BJ (cell line): ENCODE results near the gene KRT16. TPM values are rescaled to one million over a fixed set of nuclear protein-coding genes. Genes with fewer than 3 reads are reported as not detected.
"Not testable (repeated sequence)": the region's sequence is repeated elsewhere in the genome, so short reads cannot be mapped to it uniquely, and the experiment has no call there.

ENCODE experiments used
- CTCF ChIA-PET: fragments of 350-600 bp; formaldehyde crosslinking; extraction: SDS; loops from one replicate; lab custom pipeline; 2021; ENCODE audit warnings: antibody characterized with exemption, inconsistent platforms; lab: Yijun Ruan, JAX
- POLR2A ChIA-PET: fragments of 300-600 bp; sonication (Branson Sonifier 250); formaldehyde crosslinking; extraction: SDS; loops from one replicate; lab custom pipeline; 2021; ENCODE audit warnings: antibody characterized with exemption; lab: Charles Lee
- DNase-seq: peaks from one replicate; pipeline ENCODE4 v3.0.0-alpha.2; 2011; ENCODE audit warnings: low read depth
- H3K27me3 ChIP-seq: 2 replicates; pipeline ENCODE4 v1.6.0; 2011; ENCODE audit warnings: low read length; ENCODE audit not compliant: control insufficient read depth, insufficient read depth
- H3K36me3 ChIP-seq: 2 replicates; pipeline ENCODE4 v1.5.1; 2011; ENCODE audit warnings: low read length; ENCODE audit not compliant: control insufficient read depth, insufficient read depth
- H3K4me3 ChIP-seq: 2 replicates; pipeline ENCODE4 v1.5.1; 2011; ENCODE audit warnings: low read depth, mild to moderate bottlenecking, control low read depth, low read length
- polyA plus RNA-seq: library from polyadenylated mRNA; depleted of rRNA; stranded (reverse); fragments of >200 nt; gene quantifications from 2 replicates; pipeline ENCODE4 v1.2.3, GENCODE V29; 2011
- TF ChIP-seq, protein P1 (sequence below): IDR thresholded peaks from 2 replicates; pipeline ENCODE4 v1.5.1; 2011; ENCODE audit warnings: low read depth, mild to moderate bottlenecking, control low read depth, inconsistent platforms, low read length, moderate library complexity; ENCODE audit not compliant: insufficient read depth

Gene KRT16
- polyA plus RNA-seq, 1 experiment, result 1.6 TPM

DNA sequence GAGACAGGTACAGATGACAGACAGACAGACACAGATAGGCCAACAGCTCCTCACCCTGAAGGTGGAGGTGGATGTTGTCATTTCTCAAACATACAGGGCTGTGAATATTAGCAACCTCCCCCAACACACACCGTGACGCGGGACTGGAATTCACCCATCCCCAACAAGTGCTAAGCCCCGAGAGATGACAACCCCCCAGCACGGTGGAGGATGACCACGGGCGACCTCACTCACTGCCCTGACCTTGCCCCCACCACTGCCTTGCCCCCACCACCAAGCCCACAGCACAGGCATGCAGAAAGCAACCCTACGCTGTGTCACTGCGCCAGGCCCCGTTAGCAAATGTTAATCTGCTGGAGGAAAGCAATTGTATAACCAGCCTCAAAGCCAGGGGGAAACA lies 16.7 kb upstream of the KRT16 start:
- CTCF ChIA-PET, result interaction anchor here (0.8 to 2.2 kb wide), 2 partner anchors 19 to 80 kb away, joined by 3 to 9 read pairs; no protein-coding TSS in a partner anchor
- H3K27me3 ChIP-seq, result no peaks in the 10 kb centered on the region

DNA sequence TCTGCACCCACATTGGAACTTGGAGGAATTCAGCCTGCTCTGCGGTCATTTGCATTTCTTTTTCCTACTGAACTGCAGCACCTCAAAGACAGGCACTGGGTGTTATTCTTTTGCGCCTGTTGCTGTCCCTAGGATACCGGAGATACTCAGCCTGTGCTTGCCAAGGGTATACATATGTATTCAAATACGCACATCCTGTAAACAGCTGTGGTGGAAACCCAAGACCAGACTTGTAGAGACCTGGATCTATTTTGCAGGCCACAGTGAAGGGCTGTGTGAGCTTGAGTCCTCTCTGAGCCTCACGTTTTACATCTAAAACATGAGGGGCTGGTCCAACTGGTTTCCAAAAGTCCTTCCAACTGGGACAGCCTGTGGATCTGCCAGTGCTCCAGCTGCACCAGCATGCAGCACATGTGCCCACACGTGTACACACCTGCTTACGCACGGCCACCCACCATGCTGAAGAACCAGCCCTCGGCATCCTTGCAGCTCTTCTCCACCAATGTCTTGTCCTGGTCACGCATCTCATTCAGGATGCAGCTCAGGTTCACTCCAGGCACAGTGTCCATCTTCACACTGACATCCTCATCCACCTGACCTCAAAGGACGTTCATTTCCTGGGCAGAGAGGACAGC lies 16.2 kb upstream of the KRT16 start:
- CTCF ChIA-PET, result interaction anchor here (0.8 to 2.2 kb wide), 2 partner anchors 20 to 80 kb away, joined by 3 to 9 read pairs; no protein-coding TSS in a partner anchor
- DNase-seq, H3K27me3 ChIP-seq, POLR2A ChIA-PET, H3K4me3 ChIP-seq, H3K36me3 ChIP-seq: not testable (repeated sequence)

More for the DNA sequence above, 16.7 kb upstream of the KRT16 start:
- Histone ChIP-seq H3K4me3 (no peak overlapping the region), H3K36me3 (no peaks in the 10 kb centered on the region)
- TF ChIP-seq, protein P1, sequence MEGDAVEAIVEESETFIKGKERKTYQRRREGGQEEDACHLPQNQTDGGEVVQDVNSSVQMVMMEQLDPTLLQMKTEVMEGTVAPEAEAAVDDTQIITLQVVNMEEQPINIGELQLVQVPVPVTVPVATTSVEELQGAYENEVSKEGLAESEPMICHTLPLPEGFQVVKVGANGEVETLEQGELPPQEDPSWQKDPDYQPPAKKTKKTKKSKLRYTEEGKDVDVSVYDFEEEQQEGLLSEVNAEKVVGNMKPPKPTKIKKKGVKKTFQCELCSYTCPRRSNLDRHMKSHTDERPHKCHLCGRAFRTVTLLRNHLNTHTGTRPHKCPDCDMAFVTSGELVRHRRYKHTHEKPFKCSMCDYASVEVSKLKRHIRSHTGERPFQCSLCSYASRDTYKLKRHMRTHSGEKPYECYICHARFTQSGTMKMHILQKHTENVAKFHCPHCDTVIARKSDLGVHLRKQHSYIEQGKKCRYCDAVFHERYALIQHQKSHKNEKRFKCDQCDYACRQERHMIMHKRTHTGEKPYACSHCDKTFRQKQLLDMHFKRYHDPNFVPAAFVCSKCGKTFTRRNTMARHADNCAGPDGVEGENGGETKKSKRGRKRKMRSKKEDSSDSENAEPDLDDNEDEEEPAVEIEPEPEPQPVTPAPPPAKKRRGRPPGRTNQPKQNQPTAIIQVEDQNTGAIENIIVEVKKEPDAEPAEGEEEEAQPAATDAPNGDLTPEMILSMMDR, result no peak
- POLR2A ChIA-PET, result no interaction called here
- DNase-seq, result no peak

DNA sequence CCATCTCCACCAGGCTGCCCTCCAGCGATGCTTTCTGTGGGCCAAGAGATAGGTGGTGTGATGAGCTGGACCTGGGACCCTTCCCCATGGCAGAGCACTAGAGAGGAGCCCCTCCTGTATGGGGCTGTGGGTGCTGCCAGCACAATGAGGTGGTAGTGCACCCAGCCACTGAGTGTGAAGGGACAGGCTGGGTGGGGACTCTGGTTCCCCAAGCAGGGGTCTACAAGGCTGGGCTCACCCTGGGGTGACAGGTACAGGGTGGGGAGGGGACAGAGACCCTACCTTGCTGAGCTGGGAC lies 15.5 kb upstream of the KRT16 start:
- CTCF ChIA-PET, result interaction anchor here (1.4 to 2.2 kb wide), 2 partner anchors 21 to 79 kb away, joined by 3 to 9 read pairs; no protein-coding TSS in a partner anchor
- DNase-seq, POLR2A ChIA-PET: not testable (repeated sequence)

DNA sequence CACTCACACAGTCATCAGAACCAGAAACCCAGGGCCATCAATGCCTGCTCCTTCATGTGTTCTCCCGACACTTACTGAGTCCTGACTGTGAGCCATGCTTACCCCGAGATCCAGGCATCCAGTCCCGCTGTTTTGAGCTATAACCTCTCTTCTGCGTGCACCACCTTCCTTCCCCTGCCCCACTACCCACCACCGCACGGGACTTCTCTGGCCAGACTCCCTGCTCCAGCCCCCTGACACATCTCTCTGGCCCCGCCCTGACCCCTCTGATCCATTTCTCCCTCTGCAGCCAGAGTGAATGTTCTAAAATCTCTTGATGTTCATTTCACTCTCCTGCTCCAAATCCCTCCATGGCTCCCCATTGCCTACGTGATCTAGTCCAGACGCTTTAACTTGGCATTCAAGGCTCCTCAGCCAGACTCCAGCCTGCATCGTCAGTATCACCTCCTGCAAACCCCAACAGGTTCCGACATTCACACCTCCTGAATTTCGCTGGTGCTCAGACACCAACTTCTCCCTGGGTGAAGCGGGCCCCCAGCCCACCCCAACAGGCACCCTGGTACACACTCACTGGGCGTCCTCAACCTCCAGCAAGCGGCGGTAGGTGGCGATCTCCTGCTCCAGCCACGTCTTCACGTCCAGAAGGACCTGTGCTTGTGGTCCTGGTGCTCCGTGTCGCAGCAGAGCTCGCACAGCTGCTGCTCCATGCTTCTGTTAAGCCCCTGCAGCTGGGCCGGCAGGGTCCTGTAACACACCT lies 14.9 kb upstream of the KRT16 start:
- ChIA-PET CTCF (interaction anchor here (0.6 to 1.4 kb wide), 3 partner anchors 19 to 78 kb away, joined by 3 read pairs; no protein-coding TSS in a partner anchor), POLR2A (no interaction called here)
- no peak overlapping the region for H3K4me3 ChIP-seq
- TF ChIP-seq, protein P1, result no peak
- DNase-seq, result no peak
- no peaks in the 10 kb centered on the region for H3K27me3 ChIP-seq
- H3K36me3 ChIP-seq, result no peaks in the 10 kb centered on the region

More for the DNA sequence above, 15.5 kb upstream of the KRT16 start:
- not testable (repeated sequence) for H3K4me3 ChIP-seq, H3K27me3 ChIP-seq, H3K36me3 ChIP-seq

DNA sequence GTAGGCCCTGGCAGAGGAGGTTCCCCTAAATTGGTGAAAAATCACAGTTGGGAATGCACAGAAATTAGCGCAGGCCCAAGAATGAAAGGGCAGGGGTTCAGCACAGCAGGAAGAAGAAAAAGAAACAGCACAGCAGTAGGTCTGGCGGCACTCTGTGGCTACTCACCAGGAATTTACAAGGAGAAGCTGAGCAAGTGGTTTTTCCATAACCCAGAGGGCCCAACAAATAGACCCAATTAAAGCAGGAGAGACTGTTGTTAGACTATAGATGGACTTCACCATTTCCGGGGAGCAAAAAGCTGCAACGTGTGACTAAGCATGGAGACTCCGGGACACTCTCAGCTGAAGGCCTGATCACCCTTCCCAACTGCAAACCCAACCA lies 14.3 kb upstream of the KRT16 start:
- H3K4me3 ChIP-seq, POLR2A ChIA-PET, H3K27me3 ChIP-seq, H3K36me3 ChIP-seq, DNase-seq: not testable (repeated sequence)
- CTCF ChIA-PET, result interaction anchor here (0.6 to 1.4 kb wide), 4 partner anchors 18 to 829 kb away, joined by 3 read pairs; no protein-coding TSS in a partner anchor

DNA sequence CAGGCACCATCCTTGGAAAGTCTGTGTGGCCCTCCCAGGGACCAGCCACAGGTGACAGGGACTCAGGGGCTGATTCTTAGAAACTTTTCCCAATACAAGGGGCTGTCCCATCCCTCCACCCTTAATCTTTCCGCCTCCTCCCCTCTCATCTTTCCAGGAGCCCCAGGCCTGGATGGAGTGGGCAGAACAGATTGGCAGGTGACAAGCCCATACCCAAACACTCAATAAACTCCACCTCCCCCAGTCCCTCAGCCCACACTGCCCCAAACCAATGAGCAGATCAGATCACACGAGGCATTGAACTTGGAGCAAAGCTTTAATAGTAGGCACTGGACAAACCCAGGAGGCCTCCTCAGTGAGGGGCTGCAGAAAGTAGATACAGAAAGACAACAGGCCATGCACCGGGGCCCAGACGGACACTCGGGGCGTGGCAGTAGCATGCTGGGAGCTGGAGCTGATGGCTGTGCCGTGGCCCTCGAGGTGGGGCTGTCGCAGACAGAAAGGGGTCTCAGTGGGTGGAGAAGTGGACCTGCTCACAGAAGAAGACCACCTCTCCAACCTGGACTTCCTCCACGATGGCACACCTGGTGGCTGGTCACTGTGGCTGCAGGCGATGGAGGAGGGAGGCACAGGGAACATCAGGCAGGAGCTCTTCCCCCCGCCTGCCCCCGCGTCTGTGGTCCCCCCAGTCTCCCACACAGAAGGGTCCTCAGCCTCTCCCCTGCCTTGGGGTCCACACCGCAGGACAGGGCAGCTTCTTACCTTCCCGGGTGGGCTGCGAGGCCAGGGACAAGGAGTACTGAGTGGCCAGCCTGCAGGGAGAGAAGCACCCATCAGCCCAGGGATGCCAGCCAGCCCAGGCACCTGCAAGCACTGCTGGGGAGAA lies 13.7 kb upstream of the KRT16 start:
- H3K4me3 ChIP-seq, POLR2A ChIA-PET, H3K27me3 ChIP-seq, DNase-seq, H3K36me3 ChIP-seq: not testable (repeated sequence)
- CTCF ChIA-PET, result interaction anchor here (0.6 to 1.0 kb wide), 2 partner anchors 24 to 828 kb away, joined by 3 read pairs; no protein-coding TSS in a partner anchor
